Ascending aorta (tissue), 2 donors: Measurements from ENCODE around the gene PSME3. TPM values are rescaled to one million over a fixed set of nuclear protein-coding genes. Genes with fewer than 3 reads are reported as not detected.

ENCODE experiments used
- DNase-seq, 2 donors: peaks; one replicate each; pipeline ENCODE4 v3.0.0-alpha.2; 2019; ENCODE audit warnings: low spot score in 2 of 2
- H3K27ac ChIP-seq, 2 donors: fragments of 200-600 bp; sonication (generic); one replicate each; pipeline ENCODE4 v1.5.1; 2016 to 2017; ENCODE audit warnings: mild to moderate bottlenecking in 1 of 2
- H3K27me3 ChIP-seq: fragments of 200-600 bp; sonication (generic); one replicate; pipeline ENCODE4 v1.5.1; 2017
- H3K36me3 ChIP-seq, 2 donors: fragments of 200-600 bp; sonication (generic); one replicate each; pipeline ENCODE4 v1.5.1; 2016
- H3K4me1 ChIP-seq, 2 donors: fragments of 200-600 bp; sonication (generic); one replicate each; pipeline ENCODE4 v1.5.1; 2016 to 2017; ENCODE audit warnings: mild to moderate bottlenecking in 1 of 2
- H3K4me3 ChIP-seq, 2 donors: fragments of 200-600 bp; sonication (generic); one replicate each; pipeline ENCODE4 v1.5.1; 2016 to 2017; ENCODE audit warnings: mild to moderate bottlenecking in 1 of 2
- H3K9me3 ChIP-seq, 2 donors: fragments of 200-600 bp; sonication (generic); one replicate each; pipeline ENCODE4 v1.5.1; 2016
- intact Hi-C: fragments of 100-400 bp; cut with DNase I; formaldehyde crosslinking; loops from one replicate; pipeline ENCODE4 v1.15.1; 2023
- total RNA-seq: library from RNA; depleted of rRNA; stranded (reverse); fragments of >200 nt; gene quantifications from one replicate; pipeline ENCODE4 v1.1.0, GENCODE V29; 2016
- TF ChIP-seq, protein P1 (sequence below), 3 experiments: fragments of 200-600 bp in 2 of 3; fragments of 450-650 bp in 1 of 3; sonication (generic) in 2 of 3; IDR thresholded peaks; one replicate each; pipeline ENCODE4 v1.5.1; 2016 to 2019; ENCODE audit warnings: antibody characterized with exemption in 3 of 3, mild to moderate bottlenecking in 1 of 3, moderate library complexity in 1 of 3

The PSME3 gene
- total RNA-seq, 1 donor from 2014 or later, result 29.7 TPM

DNA sequence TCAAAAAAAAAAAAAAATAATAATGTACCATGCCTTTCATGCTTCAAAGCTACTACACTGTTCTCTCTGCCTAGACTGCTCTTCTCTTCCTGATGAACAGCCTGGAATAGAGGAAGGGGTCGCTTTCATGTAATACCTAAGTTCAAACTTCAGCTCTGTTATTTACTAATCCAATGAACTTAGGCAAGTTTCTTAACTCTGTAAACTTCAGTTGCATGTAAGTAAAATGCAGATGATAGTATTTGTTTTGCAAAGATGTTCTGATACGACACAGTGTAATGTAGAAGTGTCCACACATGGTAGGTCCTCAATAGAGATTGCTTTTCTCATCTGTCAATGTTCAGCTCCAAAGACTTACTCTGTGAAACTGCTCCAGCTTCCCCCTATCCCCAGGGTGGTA lies 41.2 kb upstream of the PSME3 start:
- TF ChIP-seq, protein P1, sequence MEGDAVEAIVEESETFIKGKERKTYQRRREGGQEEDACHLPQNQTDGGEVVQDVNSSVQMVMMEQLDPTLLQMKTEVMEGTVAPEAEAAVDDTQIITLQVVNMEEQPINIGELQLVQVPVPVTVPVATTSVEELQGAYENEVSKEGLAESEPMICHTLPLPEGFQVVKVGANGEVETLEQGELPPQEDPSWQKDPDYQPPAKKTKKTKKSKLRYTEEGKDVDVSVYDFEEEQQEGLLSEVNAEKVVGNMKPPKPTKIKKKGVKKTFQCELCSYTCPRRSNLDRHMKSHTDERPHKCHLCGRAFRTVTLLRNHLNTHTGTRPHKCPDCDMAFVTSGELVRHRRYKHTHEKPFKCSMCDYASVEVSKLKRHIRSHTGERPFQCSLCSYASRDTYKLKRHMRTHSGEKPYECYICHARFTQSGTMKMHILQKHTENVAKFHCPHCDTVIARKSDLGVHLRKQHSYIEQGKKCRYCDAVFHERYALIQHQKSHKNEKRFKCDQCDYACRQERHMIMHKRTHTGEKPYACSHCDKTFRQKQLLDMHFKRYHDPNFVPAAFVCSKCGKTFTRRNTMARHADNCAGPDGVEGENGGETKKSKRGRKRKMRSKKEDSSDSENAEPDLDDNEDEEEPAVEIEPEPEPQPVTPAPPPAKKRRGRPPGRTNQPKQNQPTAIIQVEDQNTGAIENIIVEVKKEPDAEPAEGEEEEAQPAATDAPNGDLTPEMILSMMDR (IDR thresholded peaks at IDR 0.05), result no peak
- Histone ChIP-seq H3K4me1 (no peaks in the 10 kb centered on the region), H3K9me3 (no peaks in the 10 kb centered on the region), H3K36me3 (peaks cover 0 to 16% of the 10 kb centered on the region in 2 donors), H3K4me3 (no peak overlapping the region), H3K27ac (no peak overlapping the region), H3K27me3 (no peaks in the 10 kb centered on the region)
- DNase-seq, result no peak
- intact Hi-C loops, result no loop called here

DNA sequence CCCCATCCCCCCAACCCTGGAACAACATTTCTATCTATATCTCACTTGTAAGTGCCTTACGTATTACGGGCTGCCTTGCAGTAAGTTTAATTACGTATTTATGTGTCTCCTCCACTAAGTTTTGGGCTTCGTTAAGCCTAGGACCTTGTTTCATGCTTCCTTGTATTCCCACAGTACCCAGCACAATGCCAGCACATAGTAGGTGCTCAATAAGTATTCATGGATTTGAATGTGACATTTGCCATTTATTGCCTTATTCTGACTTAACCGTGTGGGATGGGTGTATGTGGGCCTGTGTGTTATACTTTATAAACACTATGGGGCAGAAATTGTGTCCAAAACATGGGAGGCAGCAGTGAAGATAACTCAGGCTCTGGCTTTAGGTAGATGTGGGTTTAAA lies 40.7 kb upstream of the PSME3 start:
- no peak overlapping the region for H3K27ac ChIP-seq
- no peaks in the 10 kb centered on the region for H3K27me3 ChIP-seq
- H3K36me3 ChIP-seq, result peaks cover 0 to 16% of the 10 kb centered on the region in 2 donors
- peaks cover 0 to 2% of the 10 kb centered on the region in 2 donors for H3K4me1 ChIP-seq
- DNase-seq, result no peak
- no peak overlapping the region for H3K4me3 ChIP-seq
- no peaks in the 10 kb centered on the region for H3K9me3 ChIP-seq
- TF ChIP-seq, protein P1 (IDR thresholded peaks at IDR 0.05), result no peak
- intact Hi-C loops, result no loop called here

DNA sequence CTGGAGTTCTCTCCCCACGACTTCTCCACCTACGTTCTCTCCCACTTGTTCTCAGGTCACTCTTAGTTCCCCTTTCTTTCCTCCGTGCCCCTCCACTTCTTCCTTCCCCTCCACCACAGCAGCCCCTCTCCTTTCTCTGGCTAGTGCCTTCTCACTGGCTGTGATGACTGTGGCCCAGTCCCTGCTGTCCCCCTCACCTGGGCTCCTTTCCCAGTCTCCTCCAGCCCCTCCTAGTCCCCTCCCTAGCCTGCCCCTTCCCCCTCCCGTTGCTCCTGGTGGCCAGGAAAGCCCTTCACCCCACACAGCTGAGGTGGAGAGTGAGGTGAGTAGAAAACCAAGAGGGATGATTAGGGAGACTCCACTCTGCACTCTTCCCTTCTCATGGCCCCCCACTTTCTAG lies 38.1 kb upstream of the PSME3 start:
- Histone ChIP-seq H3K36me3 (peaks cover 0 to 16% of the 10 kb centered on the region in 2 donors), H3K27ac (no peak overlapping the region), H3K9me3 (no peaks in the 10 kb centered on the region), H3K4me3 (no peak overlapping the region), H3K4me1 (peaks cover 3 to 12% of the 10 kb centered on the region in 2 donors), H3K27me3 (no peaks in the 10 kb centered on the region)
- intact Hi-C loops, result no loop called here
- TF ChIP-seq, protein P1 (IDR thresholded peaks at IDR 0.05), result no peak
- DNase-seq, result no peak

DNA sequence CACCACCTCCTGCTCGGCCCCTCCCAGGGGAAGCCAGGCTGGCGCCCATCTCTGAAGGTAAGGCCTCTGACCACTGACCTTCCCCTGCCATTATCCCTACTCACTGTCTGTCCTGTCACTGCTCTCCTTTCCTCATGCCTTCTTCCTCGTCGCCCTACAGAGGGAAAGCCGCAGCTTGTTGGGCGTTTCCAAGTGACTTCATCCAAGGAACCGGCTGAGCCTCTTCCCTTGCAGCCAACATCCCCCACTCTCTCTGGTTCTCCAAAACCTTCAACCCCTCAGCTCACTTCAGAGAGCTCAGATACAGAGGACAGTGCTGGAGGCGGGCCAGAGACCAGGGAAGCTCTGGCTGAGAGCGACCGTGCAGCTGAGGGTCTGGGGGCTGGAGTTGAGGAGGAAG lies 37.7 kb upstream of the PSME3 start:
- Histone ChIP-seq H3K27ac (no peak overlapping the region), H3K27me3 (no peaks in the 10 kb centered on the region), H3K36me3 (peaks cover 0 to 16% of the 10 kb centered on the region in 2 donors), H3K9me3 (no peaks in the 10 kb centered on the region), H3K4me1 (peaks cover 3 to 12% of the 10 kb centered on the region in 2 donors), H3K4me3 (no peak overlapping the region)
- intact Hi-C loops, result no loop called here
- TF ChIP-seq, protein P1 (IDR thresholded peaks at IDR 0.05), result no peak
- no peak for DNase-seq

DNA sequence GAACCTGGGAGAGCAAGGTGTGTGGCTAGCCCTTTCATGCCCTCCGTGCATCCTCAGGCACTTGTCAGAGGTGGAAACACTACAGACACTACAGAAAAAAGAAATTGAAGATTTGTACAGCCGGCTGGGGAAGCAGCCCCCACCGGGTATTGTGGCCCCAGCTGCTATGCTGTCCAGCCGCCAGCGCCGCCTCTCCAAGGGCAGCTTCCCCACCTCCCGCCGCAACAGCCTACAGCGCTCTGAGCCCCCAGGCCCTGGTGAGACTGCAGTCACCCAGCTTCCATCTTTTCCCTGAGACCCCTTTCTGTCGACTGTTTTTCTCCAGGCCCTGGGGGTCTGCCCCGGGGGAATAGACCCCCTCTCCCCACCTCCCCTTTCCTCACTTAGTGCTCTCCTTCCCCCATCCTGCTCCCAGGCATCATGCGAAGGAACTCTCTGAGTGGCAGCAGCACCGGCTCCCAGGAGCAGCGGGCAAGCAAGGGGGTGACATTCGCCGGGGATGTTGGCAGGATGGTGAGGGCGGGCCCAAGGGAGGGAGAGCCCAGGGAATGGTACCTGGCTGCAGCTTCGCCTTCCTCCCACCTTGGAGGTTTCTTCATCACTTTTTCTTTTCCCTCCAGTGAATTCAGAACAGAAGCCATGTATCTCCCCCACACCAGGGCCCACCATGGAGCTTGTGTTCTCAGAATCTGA lies 37.0 kb upstream of the PSME3 start:
- Histone ChIP-seq H3K27me3 (no peaks in the 10 kb centered on the region), H3K36me3 (peaks cover 0 to 16% of the 10 kb centered on the region in 2 donors), H3K27ac (no peak overlapping the region), H3K4me3 (no peak overlapping the region), H3K9me3 (no peaks in the 10 kb centered on the region), H3K4me1 (peaks cover 3 to 12% of the 10 kb centered on the region in 2 donors)
- TF ChIP-seq, protein P1 (IDR thresholded peaks at IDR 0.05), result no peak
- no peak for DNase-seq
- intact Hi-C loops, result no loop called here
